Renal pelvis (tissue), 4 donors: Measurements from ENCODE around the gene AAR2. TPM values are rescaled to one million over a fixed set of nuclear protein-coding genes. Genes with fewer than 3 reads are reported as not detected.

Source experiments
- DNase-seq: peaks from one replicate; pipeline ENCODE4 v3.0.0-alpha.2; 2013
- polyA plus RNA-seq, 3 donors: library from polyadenylated mRNA; unstranded; fragments of 120-200 nt; gene quantifications; one replicate each; pipeline ENCODE4 v1.2.1, GENCODE V29; 2013; ENCODE audit not compliant: insufficient read length in 3 of 3

The AAR2 gene
- polyA plus RNA-seq, 3 donors = 44.3 to 47.3 (median 46.5) TPM

GRCh38 chr20:36214684-36215256, 21.5 kb upstream of the AAR2 start:
- DNase-seq = no peak

DNA sequence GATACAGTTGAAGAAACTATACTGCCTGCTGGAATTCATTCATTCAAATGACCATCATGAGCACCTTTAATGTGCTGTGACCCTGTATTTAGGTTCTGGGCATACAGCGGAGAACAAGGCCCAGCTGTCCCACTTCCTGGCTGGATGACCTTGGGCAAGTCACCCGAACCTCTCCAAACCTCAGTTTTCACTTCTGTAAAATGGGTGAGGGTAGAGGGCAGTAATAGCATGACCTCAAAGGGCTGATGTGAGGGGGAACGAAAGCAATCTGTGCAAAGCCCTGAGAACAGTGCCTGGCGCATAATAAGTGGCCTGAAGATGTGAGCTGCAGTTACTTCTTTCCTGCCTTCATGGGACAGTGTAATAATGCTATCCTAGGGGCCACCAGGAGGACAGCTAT, 20.5 kb upstream of the AAR2 start:
- DNase-seq = no peak

GRCh38 chr20:36216314-36217025, 19.8 kb upstream of the AAR2 start:
- no peak for DNase-seq

DNA sequence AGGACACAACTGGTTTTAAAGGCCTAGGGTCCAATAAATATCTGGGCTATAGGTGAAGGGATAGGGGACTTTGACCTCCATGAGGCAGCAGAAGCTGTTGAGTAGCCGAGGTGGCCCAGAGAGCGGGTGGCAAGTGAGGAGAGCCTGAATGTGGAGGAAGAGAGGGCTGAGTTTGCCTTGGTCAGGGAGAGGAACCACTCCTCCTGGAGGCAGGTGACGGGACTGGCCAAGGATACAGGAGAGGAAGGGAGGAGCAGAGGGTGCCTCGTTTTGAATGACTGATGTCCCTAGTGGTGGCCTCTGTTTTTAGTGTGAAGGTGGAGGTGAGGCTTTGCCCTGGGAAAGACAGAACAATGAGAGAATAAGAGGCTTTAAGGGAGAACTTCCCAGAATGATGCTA, 19.1 kb upstream of the AAR2 start:
- DNase-seq = no peak

GRCh38 chr20:36218380-36219064, 17.8 kb upstream of the AAR2 start:
- no peak for DNase-seq

DNA sequence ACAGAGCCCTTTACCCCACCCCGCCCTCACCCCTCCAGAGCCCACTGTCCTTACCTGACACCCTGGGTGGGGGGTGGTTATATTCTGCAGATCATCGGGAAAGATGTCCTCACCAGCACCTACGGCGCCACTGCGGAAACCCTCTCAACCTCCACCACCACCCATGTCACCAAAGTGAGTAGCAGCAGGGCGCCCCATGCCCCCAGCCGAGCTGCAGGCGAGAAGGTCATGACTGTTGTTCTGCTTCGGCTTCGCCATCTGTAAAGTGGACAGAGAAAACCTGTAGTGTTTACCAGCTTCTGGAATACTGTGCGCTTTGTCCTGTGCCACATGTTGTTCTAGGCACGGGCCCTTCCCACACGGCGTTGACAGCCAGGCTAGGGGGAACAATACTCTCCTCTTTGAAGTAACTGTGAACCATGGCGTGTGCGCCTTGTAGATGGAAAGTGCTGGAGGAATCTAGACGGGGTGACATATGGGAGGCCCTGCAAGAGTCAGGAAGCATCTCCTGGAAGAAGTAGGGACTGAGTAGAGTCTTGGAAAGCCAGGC, 16.5 kb upstream of the AAR2 start:
- DNase-seq = no peak

GRCh38 chr20:36225666-36226065, 10.6 kb upstream of the AAR2 start:
- no peak for DNase-seq

DNA sequence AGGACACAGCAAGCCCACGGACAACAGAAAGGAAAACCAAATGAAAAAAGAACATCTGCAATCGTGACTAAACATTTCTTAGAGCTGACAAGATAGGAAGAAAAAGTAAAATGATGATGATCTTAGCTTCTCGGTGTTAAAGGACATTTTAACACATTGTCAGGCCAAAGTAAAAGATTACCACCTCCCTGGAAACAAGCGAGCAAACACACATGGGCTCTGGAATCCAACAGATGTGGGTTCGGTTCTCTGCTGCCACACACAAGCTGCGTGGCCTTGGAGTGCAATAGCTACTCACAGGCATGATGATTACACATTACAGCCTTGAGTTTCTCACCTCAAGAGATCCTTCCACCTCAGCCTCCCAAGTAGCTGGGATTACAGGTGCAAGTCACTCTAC, 7.5 kb upstream of the AAR2 start:
- DNase-seq = no peak

DNA sequence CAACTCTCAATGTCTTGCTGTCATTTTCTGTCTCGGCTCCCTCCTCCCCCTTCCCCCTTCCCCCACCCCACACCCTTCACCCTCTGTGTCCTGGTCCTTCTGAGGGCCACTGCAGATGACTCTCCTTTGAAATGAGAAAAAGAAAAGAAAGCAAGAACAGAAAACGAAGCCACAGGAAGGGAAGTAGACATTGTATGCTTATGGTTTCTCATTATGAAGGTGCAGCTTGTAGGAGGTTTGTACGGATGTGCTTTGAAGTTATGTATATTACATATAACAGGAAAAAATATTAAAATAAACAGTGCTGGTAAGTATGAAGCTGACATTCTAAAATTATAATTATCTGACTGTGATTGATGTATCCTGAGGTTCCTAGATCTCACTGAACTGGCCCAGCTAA, 6.3 kb upstream of the AAR2 start:
- DNase-seq = no peak

DNA sequence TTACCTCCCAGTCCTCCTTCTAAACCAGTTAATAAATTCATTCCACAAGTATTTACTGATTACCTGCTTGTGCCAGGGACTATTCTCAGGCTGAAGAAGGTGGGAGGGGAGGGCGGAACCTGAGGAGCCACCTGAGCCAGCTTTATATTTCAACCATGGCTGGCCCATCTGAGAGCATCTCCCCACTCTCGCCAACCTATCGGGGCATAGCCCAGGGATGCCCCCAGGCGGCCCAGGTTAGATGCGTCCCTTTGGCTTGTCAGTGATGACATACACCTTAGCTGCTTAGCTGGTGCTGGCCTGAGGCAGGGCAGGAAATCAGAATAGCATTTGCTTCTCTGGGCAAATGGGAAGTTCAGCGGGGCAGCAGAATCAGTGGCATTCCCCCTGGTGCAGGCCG, 4.9 kb upstream of the AAR2 start:
- no peak for DNase-seq

GRCh38 chr20:36234771-36235320, 1.4 kb upstream of the AAR2 start:
- no peak for DNase-seq

- no peak for DNase-seq
Observed at GRCh38 chr20:36236786-36237121, 476 bp downstream of the AAR2 start.

DNA sequence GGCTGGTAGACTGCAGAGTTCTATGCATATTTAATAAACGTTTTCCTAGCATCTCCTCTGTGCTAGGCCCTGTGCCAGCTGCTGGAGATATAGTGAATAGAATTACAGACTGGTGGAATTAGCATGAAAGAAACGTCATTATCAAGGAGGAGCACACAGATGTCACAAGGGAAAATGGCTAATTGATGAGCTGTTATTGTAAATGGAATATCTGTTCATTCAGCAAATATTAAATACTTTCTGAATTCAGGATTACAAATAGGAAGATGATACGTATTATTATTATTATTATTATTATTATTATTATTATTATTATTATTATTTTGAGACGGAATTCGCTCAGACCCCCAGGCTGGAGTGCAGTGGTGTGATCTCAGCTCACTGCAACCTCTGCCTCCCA, 1.2 kb downstream of the AAR2 start:
- no peak for DNase-seq

DNA sequence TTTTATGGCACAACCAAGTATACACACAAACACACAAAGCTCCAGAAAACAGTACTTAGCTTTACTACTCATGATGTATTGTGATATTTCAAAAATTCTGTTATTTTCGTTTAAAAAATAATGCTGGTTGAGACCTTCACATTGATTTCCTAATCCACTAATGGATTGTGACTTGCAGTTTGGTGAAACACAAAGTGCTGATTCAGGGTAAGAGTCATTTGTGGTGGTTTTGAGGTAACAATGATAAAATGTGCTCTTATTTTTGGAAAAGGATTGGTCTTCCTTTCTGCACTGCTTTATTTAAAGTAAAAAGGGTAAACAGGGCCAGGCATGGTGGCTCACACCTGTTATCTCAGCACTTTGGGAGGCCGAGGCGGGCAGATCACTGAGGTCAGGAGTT, 1.9 kb downstream of the AAR2 start:
- DNase-seq = no peak

- DNase-seq = no peak
Observed at GRCh38 chr20:36238760-36239159, 2.5 kb downstream of the AAR2 start.

- DNase-seq = no peak
Observed at GRCh38 chr20:36240076-36240475, 3.8 kb downstream of the AAR2 start.

DNA sequence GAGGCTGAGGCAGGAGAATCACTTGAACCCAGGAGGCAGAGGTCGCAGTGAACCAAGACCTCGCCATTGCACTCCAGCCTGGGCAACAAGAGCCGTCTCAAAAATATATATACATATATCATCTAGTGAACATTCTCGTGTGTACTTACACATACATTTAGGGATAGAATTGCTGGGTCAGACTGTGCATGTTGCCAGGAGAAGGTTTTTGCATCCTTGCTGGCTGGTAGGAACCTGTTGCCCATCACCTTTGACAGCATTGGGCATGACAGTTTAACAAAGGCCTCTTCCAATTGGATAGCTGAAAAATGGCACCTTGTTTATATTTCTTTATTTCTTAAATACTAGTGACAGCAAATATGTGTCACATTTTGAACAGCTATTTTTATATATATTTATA, 5.4 kb downstream of the AAR2 start:
- no peak for DNase-seq

GRCh38 chr20:36243726-36244125, 7.4 kb downstream of the AAR2 start:
- DNase-seq = no peak

DNA sequence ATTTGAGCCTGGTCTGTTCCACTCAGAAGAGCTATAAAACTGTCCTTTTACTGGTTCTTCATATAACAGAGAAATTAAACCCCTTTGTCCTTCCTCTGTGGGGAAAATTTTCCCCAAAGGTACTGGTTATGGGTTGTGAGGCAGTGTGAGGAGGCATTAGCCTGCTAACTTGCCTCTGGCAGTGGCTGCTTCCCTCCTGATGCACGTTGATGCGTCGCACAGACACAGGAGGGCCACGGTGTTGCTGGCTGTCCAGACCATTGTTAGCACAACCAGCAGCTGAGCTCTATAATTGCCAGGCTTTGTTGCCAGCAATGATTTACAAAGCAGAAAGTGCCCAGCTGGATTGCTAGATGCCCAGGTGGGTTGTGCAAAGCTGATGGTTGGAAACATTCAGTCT, 10.1 kb downstream of the AAR2 start:
- DNase-seq = no peak

- DNase-seq = no peak
Observed at GRCh38 chr20:36248836-36249235, 12.6 kb downstream of the AAR2 start.

DNA sequence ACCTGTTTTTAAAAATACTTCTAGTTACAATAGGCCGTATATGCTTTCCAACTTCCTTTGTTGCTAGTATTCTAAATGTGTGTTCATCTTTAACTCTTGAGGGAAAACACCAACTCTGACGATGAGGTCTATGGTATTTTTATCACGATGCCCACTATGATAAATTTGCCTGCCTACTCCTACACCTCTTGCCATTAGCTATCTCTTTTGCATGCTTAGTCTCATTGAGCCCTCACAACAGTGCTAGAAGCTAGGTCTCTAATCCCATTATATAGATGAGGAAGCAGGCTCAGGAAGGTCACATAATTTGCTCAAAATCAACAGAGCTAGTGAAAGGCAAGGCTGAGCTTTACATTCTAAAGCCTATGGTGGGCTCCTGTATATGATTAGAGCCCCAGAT, 13.2 kb downstream of the AAR2 start:
- no peak for DNase-seq

GRCh38 chr20:36251426-36251825, 15.1 kb downstream of the AAR2 start:
- DNase-seq = no peak

DNA sequence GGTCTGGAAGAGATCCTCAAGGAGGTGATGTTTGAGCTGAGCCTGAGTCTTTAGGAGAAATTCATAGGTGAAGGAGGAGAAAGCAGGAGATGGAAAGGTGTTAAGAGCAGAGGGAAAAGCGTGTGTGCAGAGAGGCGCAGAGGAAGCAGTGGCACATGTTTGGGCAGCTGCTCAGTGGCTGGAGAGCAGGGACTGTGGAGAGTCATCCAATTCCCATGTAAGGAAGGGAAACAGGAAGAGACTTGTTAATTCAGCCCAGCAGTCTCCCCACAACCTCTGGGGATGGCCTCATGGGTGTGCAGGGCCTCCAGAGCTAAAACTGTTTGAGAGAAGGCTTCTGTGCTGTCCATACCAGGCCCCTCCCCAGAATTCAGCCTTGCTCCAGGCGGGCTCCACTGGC, 16.2 kb downstream of the AAR2 start:
- no peak for DNase-seq
